Stimulated activated naive CD4-positive, alpha-beta T cell treated with Interleukin-2 at 50 U/mL for 16 hours (primary cell): ENCODE results near the gene CA9.
"Not testable (repeated sequence)": the region's sequence is repeated elsewhere in the genome, so short reads cannot be mapped to it uniquely, and the experiment has no call there.

ENCODE experiments used
- DNase-seq: peaks from one replicate; lab custom pipeline; 2025; lab: John Stamatoyannopoulos, UW

CA9 gene

GRCh38 chr9:35673132-35674024 lies at the start of gene CA9:
Gene CA9, plus strand, starts transcription at chr9:35673928. Its CDS starts 32 bp downstream, at chr9:35673960.
- DNase-seq: no peak

GRCh38 chr9:35627575-35627974 lies 46.2 kb upstream of the CA9 start:
- DNase-seq: no peak

GRCh38 chr9:35628389-35628991 lies 45.2 kb upstream of the CA9 start:
- DNase-seq: no peak

- DNase-seq: no peak
These were observed 44.1 kb upstream of the CA9 start for GRCh38 chr9:35629597-35629996.

GRCh38 chr9:35635730-35636129 lies 38.0 kb upstream of the CA9 start:
- DNase-seq: no peak

- DNase-seq: no peak
These were observed 37.4 kb upstream of the CA9 start for GRCh38 chr9:35636135-35636876.

GRCh38 chr9:35636877-35637246 lies 36.9 kb upstream of the CA9 start:
- DNase-seq: not testable (repeated sequence)

GRCh38 chr9:35637427-35637955 lies 36.2 kb upstream of the CA9 start:
- not testable (repeated sequence) for DNase-seq

- not testable (repeated sequence) for DNase-seq
These were observed 35.0 kb upstream of the CA9 start for GRCh38 chr9:35638751-35639150.

GRCh38 chr9:35639225-35639624 lies 34.5 kb upstream of the CA9 start:
- not testable (repeated sequence) for DNase-seq

GRCh38 chr9:35639631-35640030 lies 34.1 kb upstream of the CA9 start:
- DNase-seq: no peak

- not testable (repeated sequence) for DNase-seq
These were observed 33.3 kb upstream of the CA9 start for GRCh38 chr9:35640431-35640830.

GRCh38 chr9:35641478-35641877 lies 32.2 kb upstream of the CA9 start:
- not testable (repeated sequence) for DNase-seq

- no peak for DNase-seq
These were observed 30.7 kb upstream of the CA9 start for GRCh38 chr9:35643046-35643445.

- not testable (repeated sequence) for DNase-seq
These were observed 28.0 kb upstream of the CA9 start for GRCh38 chr9:35645736-35646135.

- DNase-seq: no peak
These were observed 27.6 kb upstream of the CA9 start for GRCh38 chr9:35646153-35646532.

GRCh38 chr9:35646533-35647265 lies 27.0 kb upstream of the CA9 start:
- DNase-seq: peak; percentile 86

GRCh38 chr9:35649431-35650340 lies 24.0 kb upstream of the CA9 start:
- peak; percentile 36 for DNase-seq

GRCh38 chr9:35650341-35651158 lies 23.2 kb upstream of the CA9 start, which contains the start of gene SIT1:
Gene SIT1, minus strand, starts transcription at chr9:35650931. Its CDS starts 78 bp downstream, at chr9:35650853.
- DNase-seq: no peak
